Measurements from ENCODE around the gene RASL12.

Gene RASL12

DNA sequence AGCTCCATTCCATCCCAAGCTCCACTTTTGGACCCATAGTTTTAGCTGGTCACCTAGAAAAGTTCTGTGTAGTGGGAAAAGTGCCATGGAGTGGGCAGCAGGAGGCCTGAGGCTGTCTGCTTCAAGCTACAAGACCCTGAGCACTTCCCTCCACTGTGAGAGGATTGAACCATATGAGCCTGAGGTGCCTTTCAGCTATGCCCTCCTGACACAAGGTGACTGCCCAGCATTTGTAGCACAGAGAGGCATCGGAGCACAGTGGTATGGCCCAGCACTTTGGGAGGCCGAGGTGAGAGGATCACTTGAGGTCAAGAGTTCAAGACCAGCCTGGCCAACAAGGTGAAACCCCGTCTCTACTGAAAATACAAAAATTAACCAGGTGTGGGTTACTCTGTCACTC lies 4.8 kb upstream of the RASL12 start:
- DNase-seq = no peak

DNA sequence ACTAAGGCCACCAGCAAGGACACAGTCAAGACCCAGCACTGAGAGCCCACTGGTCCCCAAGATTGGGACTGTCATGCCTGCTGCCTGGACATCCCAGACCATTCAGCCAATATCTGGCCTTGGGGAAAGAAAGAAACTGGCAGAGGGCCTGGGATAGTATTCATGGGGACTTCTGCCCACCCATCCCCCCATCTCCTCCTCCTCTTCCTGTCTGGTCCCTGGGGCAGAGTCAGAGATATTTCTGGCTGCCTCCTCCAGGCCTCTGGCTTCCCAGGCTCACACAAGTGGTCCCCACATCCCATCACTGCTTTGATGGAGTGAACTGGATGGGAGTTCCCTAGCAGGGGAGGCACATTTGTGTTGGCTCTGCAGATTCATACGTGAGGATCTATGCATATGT lies 4.2 kb upstream of the RASL12 start:
- no peak for DNase-seq

DNA sequence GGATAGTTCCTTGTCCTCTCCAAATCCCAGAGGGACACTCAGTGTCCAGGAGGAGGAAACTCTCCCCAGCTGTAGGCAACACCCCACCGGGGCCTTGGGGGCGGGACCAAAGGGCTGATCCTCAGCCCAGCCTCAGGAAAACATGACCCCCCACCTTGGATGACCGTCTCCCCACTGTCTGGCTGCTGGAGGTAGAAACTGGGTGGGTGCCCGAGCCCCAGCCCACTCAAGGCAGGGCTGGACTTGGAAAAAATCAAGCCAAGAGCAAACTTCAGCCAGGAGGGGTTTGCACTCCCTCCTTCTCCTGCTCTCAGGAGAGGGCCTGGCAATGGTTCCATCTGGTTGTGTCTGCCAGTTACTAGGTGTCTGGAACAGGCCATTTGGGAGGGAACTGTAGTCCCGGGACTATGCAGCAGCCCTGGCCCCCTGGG lies 3.6 kb upstream of the RASL12 start:
- no peak for DNase-seq

GRCh38 chr15:65069779-65070546 lies 2.2 kb upstream of the RASL12 start:
- no peak for DNase-seq

DNA sequence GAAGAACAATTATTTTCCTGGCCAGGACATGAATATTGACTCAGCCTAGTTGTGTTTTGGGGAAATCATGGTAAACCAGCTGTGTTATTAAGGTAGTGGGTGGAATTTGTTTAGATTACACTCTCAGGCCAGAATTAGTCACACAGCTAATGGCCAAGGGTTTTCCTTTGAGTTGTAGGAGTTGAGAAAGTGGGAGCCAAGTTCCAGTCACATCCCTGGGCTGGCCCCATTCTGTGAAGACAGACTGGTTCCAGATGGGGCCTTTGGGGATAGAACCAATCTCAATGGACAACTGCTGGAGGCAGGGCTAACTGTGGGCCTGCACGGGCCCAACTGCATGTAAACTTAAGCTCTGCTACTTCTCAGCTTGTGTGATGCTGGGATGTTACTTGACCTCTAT lies 1.4 kb upstream of the RASL12 start:
- no peak for DNase-seq

DNA sequence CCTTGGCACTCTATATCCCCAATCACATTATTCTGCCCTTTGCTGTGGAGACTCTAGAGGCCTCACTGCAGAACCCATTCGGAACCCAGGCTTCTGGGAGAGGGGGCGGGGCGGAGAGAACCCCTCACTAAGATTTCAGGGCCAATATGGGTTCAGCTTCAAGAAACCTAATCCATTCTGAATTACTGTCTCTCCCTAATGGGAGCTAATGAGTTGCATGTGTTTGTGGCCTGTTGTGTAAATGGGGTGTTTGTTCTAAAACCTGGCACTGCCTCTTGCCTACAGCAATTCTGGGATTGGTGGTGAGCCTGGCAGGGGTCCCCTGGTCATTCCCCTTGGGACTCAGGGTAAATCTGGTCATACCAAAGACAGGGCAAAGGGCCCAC lies 605 bp upstream of the RASL12 start:
- DNase-seq = no peak

GRCh38 chr15:65067317-65067644 lies 510 bp downstream of the RASL12 start:
- no peak for DNase-seq

DNA sequence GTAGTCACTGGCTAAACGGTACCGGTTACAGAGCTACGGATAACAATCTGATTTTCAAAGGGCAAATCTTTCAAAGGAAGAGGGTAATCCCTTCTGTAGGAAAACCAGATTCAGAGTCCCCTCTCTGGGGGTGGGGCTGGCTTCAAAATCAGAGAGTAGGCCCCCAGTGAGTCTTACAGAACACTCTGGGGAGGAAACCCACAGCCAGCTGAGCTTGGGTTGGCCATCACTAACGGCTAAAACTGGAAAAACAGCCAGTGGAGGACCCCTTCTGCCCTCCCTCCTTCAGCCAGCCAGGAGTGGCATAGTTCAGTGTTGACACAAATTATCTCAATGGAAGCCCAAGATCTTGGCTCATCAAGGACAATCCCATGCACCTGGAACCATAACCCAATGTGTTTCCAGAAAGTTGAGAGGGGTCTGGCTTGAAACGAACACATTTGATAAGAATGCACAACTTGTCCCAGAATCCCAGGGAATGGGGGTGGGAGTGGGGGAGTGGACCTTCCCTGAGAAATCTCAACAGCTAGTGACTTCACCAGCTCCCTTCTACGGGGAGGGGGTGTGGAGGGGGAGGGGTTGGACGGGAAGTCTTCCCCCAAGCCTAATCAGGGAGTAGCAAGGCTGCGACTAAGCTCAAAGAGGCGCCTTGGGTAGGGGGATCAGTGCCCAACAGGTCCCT lies 1.0 kb downstream of the RASL12 start:
- no peak for DNase-seq

DNA sequence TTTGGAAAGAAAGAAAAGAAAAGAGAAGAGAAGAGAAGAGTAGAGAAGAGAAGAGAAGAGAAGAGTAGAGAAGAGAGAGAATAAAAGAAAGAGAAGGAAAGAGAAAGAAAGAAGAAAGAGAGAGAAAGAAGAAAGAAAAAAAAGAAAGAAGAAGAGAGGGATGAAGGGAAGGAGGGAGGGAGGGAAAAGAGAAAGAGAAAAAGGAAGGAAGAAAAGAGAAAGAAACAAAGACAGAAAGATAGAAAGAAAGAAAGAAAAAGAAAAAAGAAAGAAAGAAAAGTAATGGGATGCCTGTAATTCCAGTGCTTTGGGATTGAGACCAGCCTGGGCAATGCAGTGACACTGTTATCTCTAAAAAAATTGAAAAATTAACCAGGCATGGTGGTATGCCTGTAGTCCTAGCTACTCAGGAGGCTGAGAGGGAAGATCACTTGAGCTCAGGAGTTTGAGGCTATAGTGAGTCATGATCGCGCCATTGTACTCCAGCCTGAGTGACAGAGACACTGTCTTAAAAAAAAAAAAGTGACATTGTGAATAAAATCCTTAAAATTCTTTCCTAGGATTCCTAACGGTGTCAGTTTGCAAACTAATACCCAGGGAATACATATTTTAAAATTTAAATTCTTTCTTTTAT lies 1.7 kb downstream of the RASL12 start:
- no peak for DNase-seq

- DNase-seq = no peak
Measured at GRCh38 chr15:65062726-65063125, 5.1 kb downstream of the RASL12 start.

GRCh38 chr15:65062061-65062460 lies 5.7 kb downstream of the RASL12 start:
- DNase-seq = no peak

DNA sequence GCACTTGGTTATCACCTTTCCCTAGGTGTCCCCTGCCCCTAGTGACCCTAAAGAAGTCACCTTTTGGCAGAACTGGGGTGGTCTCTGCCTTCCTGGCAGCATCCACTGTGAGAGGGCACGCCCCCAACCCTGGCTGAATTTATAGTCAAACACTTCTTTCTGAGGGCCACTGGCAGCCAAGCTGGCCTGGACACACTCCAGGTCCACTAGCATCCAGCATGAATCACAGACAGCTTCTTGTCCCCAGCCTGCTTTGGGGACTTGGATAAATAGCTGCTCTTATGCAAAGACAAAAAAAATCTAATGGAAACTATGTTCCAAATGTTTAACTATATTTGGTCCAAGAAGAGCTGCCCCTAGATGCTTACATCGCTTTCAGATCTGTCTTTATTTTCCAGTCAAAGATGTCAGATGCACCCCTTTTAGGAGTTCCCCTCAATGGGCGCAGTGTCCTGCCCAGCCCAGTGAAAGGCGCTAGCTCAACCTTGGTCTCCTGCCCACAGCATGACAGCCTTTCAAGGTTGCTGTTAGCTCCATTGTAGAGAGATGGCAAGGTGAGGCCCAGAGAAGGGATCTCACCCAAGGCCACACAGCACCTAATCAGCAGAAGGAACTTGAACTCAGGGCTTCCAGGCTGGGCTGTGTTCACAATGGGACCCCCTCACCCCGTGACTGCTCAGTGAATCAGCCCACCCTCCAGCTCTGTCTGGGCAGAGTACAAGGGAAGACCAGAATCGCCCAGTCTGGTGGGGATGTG lies 7.0 kb downstream of the RASL12 start:
- no peak for DNase-seq

DNA sequence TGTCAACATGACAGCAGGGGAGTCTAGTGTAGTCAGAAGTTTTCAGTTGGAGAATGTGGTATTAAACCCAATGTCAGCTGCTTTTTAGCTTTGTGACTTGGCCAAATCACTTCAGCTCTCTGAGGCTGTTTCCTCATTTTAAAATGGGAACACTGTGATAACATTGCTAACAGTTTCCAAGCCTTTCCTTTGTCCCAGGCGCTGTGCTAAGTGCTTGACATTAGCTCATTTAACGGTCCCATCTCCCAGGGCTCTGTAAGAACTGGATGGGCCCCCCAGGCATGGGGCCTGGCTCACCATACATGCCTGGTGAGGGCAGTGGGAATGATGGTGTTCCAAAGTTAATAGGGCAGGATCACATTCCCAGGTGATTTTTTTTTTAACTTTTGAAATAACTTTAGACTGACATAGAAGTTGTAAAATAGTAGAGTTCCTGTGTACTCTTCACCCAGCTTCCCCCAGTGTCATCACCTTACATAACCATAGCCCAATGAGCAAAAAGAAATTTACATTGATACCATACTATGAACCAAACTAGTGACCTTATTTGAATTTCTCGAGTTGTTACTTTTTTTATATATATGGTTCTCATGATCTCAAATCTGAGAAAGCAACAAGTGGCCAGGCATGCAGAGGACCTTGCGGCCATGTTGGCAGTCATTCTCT lies 7.7 kb downstream of the RASL12 start:
- no peak for DNase-seq

GRCh38 chr15:65059369-65059750 lies 8.4 kb downstream of the RASL12 start:
- no peak for DNase-seq

- DNase-seq = no peak
Measured at GRCh38 chr15:65058394-65059368, 9.1 kb downstream of the RASL12 start.

- no peak for DNase-seq
Measured at GRCh38 chr15:65057549-65057940, 10.2 kb downstream of the RASL12 start.

GRCh38 chr15:65056868-65057548 lies 10.8 kb downstream of the RASL12 start:
- DNase-seq = no peak

DNA sequence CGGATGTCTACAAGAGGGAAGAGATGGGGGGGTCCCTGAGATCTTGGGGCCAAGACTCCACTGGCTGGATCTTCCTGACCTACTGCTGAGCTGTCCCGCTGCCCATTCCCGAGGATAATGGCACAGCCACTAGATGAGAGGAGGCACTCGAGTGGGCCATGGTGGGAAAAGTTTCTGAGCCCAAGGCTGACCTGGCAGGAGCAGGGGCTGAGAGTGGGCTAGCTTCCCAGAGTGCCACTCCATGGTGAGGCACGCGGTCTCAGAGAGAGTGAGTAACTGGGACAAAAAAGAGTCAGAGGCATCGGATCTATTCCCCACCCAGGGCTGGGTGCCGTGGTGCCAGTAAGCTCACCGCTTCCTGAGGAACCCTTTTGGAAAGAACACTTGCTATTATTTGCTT lies 11.7 kb downstream of the RASL12 start:
- no peak for DNase-seq

DNA sequence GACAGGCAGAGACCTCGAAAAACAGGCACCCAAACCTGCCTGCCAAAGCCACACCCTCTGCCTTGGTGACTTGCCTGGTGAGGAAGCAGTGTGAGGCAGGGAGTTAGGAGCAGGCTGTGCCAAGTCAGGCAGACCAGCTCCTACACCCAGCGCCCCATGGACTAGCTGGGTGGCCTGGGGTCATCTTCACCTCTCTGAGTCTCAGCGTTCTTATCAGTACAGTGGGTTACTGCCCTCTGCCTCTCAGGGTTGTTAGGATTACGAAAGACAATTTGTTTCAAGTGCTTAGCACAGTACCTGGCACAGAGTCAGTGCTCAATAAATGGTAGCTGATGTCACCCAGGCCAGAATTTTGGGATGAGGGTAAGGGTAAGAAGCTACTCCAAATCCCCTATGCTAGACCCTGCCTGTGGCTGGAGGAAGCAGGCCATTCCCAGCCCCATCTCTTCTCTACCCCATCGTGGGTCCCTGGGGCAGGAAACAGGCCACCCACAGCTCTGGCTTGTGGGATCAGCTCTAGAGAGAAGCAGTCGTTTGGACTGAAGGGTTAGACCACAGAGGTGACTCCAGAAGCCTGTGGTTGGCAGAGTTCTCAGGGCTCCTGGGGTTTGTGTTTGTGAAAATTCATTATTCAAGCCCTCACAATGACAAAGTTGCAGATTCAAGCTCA lies 12.5 kb downstream of the RASL12 start:
- no peak for DNase-seq
